Activated T-cell treated with anti-CD3 and anti-CD28 coated beads, Interleukin-2, amount 50 U/mL, for 24 hours (primary cell): Measurements from ENCODE around the gene RPL32.
"Not testable (repeated sequence)": the region's sequence is repeated elsewhere in the genome, so short reads cannot be mapped to it uniquely, and the experiment has no call there.

ENCODE experiments used
- DNase-seq: peaks from one replicate; pipeline ENCODE4 v3.0.0-alpha.2; 2020
- H3K27ac Mint-ChIP-seq: 2 replicates; pipeline ENCODE4 v1.8.0; 2020; ENCODE audit warnings: mild to moderate bottlenecking, mixed read lengths
- H3K27me3 Mint-ChIP-seq: 2 replicates; pipeline ENCODE4 v1.8.0; 2020; ENCODE audit warnings: mixed read lengths
- H3K36me3 Mint-ChIP-seq: 2 replicates; pipeline ENCODE4 v1.8.0; 2020; ENCODE audit warnings: low read depth, mixed read lengths
- H3K4me1 Mint-ChIP-seq: 2 replicates; pipeline ENCODE4 v1.8.0; 2020; ENCODE audit warnings: low read depth, mixed read lengths
- H3K4me3 Mint-ChIP-seq: 2 replicates; pipeline ENCODE4 v1.8.0; 2020; ENCODE audit warnings: mild to moderate bottlenecking, moderate library complexity, mixed read lengths
- H3K9me3 Mint-ChIP-seq: 2 replicates; pipeline ENCODE4 v1.8.0; 2020; ENCODE audit warnings: mixed read lengths

The RPL32 gene

DNA sequence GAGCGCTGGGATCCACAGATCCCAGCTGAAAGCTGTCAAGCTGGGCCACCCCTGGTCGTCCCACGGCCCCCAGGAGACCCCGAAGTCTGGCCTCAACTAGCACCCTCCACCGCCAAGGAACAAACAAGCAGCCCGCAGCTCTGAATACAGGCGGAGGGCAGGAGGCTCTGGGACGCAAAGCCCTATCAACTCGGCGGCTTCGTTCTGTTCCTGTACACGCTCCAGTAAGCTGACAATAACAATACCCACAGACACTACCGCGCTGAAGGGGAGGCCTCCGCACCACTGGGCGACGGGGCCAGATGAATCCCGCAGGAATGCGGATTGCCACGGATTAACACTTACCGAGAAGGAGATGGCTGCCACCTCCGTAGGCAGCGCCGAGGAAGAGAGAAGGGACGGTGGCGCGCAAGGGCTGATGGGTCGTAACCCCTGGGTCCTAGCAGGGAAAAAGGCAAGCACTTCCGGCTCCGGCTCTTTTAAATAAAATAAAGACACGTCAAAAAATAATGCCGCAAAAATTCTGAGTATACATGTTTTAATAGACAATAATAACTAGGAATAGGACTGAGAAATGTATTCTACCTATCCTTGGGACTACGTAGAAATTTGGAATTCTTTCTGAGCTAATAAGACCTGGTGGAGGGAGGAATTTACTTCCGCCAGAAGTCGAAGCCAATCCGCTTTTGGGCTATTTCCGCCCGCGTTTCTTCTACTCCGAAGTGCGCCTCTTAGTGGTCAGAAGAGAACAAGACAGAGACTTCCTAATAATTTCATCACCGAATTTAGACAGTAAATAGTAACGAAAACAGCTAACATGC is at the start of gene RPL32:
Gene RPL32, minus strand, starts transcription at position 417 of the 821 bp plus-strand sequence. CDS start 1,328 bp downstream, outside the sequence.
- DNase-seq = peak; percentile 89
- Mint-ChIP-seq H3K4me3 (peak within 1 kb of the TSS; percentile 96), H3K27ac (peak within 1 kb of the TSS; percentile 100), H3K4me1 (peaks cover 46% of the 10 kb centered on the region), H3K9me3 (no peaks in the 10 kb centered on the region), H3K27me3 (no peaks in the 10 kb centered on the region), H3K36me3 (peaks cover 53% of the 10 kb centered on the region)

GRCh38 chr3:12890610-12891390 is 49.4 kb upstream of the RPL32 start:
- Mint-ChIP-seq H3K9me3 (no peaks in the 10 kb centered on the region), H3K27me3 (peaks cover 29% of the 10 kb centered on the region), H3K4me1 (peaks cover 19% of the 10 kb centered on the region), H3K4me3 (no peak overlapping the region), H3K36me3 (no peaks in the 10 kb centered on the region), H3K27ac (no peak overlapping the region)
- DNase-seq = no peak

GRCh38 chr3:12886736-12887135 is 45.4 kb upstream of the RPL32 start:
- no peak for DNase-seq
- Mint-ChIP-seq H3K27ac (no peak overlapping the region), H3K27me3 (peaks cover 32% of the 10 kb centered on the region), H3K4me1 (peaks cover 12% of the 10 kb centered on the region), H3K9me3 (no peaks in the 10 kb centered on the region), H3K4me3 (no peak overlapping the region), H3K36me3 (no peaks in the 10 kb centered on the region)

GRCh38 chr3:12886106-12886679 is 44.8 kb upstream of the RPL32 start:
- DNase-seq = no peak
- H3K27me3 Mint-ChIP-seq = peaks cover 32% of the 10 kb centered on the region
- H3K9me3 Mint-ChIP-seq = no peaks in the 10 kb centered on the region
- H3K36me3 Mint-ChIP-seq = no peaks in the 10 kb centered on the region
- no peak overlapping the region for H3K27ac Mint-ChIP-seq
- H3K4me3 Mint-ChIP-seq = no peak overlapping the region
- peaks cover 10% of the 10 kb centered on the region for H3K4me1 Mint-ChIP-seq

GRCh38 chr3:12885583-12885930 is 44.2 kb upstream of the RPL32 start:
- no peaks in the 10 kb centered on the region for H3K36me3 Mint-ChIP-seq
- H3K4me1 Mint-ChIP-seq = peaks cover 10% of the 10 kb centered on the region
- no peak overlapping the region for H3K27ac Mint-ChIP-seq
- H3K4me3 Mint-ChIP-seq = no peak overlapping the region
- no peak for DNase-seq
- H3K9me3 Mint-ChIP-seq = no peaks in the 10 kb centered on the region
- H3K27me3 Mint-ChIP-seq = peaks cover 28% of the 10 kb centered on the region

DNA sequence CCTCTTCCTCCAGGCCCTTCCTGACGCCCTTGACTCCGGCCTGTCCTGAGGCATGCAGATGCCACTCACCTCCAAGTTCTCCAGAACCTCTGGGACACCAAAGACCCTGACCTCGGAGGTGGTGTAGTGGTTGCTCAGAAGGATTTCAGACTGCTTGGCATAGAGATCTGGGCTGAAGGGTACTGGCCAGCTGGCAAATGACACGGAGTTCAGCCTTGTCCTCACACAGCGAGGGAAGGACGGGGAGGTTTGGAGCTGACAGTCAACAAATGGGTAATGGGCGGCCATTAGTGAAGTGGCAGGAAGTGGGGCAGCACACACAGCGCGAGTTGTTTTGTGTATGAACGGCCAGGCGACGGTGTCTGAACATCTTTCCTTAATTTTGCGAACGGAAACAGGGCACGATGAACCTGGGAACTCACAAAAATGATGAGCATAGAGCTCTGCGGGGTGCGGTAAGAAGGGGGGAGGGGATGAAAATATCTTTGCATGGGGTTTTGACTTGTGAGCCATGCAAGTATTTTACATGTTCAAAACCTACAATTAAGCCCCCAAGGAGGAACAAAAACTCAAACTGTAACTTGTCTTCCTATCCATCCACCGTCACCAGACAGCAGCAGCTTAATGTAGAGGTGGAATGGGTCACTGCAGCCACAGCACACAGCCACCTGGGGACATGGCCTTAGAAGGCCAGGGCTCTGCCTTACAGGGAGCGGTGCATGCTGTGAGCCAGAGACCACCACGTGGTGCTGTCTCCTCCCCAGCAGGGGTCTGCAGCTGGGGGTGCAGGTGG is 43.6 kb upstream of the RPL32 start:
- no peaks in the 10 kb centered on the region for H3K36me3 Mint-ChIP-seq
- peaks cover 10% of the 10 kb centered on the region for H3K4me1 Mint-ChIP-seq
- peaks cover 23% of the 10 kb centered on the region for H3K27me3 Mint-ChIP-seq
- H3K4me3 Mint-ChIP-seq = no peak overlapping the region
- no peak for DNase-seq
- no peak overlapping the region for H3K27ac Mint-ChIP-seq
- H3K9me3 Mint-ChIP-seq = no peaks in the 10 kb centered on the region

GRCh38 chr3:12884186-12884680 is 42.9 kb upstream of the RPL32 start:
- no peak overlapping the region for H3K27ac Mint-ChIP-seq
- H3K36me3 Mint-ChIP-seq = no peaks in the 10 kb centered on the region
- H3K4me1 Mint-ChIP-seq = peaks cover 10% of the 10 kb centered on the region
- no peak for DNase-seq
- H3K27me3 Mint-ChIP-seq = peaks cover 19% of the 10 kb centered on the region
- H3K9me3 Mint-ChIP-seq = no peaks in the 10 kb centered on the region
- no peak overlapping the region for H3K4me3 Mint-ChIP-seq

DNA sequence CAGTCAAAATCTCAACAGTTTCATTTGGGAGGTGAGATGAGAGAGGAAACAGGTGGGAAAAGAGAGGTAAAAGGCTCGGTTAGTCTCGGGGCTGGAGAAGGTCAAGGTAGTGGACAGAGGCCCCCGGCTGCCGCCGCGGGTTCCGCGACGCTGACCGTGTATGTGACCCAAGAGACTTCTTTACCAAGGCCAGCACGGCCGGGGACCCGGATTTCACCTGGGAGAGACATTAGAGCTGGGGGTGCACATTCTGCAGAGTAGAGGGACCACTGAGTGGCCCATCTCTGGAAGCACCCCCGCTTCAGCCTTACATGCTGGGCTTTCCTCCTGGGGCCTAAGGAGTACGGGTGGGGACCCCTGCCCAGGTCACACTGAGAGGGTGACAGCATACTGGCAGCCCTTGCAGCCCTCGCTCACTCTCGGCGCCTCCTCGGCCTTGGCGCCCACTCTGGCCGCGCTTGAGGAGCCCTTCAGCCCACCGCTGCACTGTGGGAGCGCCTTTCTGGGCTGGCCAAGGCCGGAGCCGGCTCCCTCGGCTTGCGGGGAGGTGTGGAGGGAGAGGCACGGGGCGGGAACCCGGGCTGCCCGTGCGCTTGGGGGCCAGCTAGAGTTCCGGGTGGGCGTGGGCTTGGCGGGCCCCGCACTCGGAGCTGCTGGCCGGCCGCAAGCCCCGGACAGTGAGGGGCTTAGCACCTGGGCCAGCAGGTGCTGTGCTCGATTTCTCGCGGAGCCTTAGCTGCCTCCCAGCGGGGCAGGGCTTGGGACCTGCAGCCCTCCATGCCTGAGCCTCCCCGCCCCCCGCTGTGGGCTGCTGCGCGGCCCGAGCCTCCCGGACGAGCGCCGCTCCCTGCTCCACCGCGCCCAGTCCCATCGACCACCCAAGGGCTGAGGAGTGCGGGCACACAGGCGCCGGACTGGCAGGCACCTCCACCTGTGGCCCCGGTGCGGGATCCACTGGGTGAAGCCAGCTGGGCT is 41.3 kb upstream of the RPL32 start:
- Mint-ChIP-seq H3K27me3 (peaks cover 11% of the 10 kb centered on the region), H3K4me3 (no peak overlapping the region), H3K27ac (no peak overlapping the region), H3K9me3 (no peaks in the 10 kb centered on the region), H3K36me3 (no peaks in the 10 kb centered on the region), H3K4me1 (peaks cover 10% of the 10 kb centered on the region)
- DNase-seq = no peak

GRCh38 chr3:12881858-12882257 is 40.5 kb upstream of the RPL32 start:
- not testable (repeated sequence) for H3K27ac Mint-ChIP-seq, H3K9me3 Mint-ChIP-seq, H3K27me3 Mint-ChIP-seq, DNase-seq, H3K4me3 Mint-ChIP-seq, H3K36me3 Mint-ChIP-seq
- H3K4me1 Mint-ChIP-seq = peaks cover 10% of the 10 kb centered on the region

DNA sequence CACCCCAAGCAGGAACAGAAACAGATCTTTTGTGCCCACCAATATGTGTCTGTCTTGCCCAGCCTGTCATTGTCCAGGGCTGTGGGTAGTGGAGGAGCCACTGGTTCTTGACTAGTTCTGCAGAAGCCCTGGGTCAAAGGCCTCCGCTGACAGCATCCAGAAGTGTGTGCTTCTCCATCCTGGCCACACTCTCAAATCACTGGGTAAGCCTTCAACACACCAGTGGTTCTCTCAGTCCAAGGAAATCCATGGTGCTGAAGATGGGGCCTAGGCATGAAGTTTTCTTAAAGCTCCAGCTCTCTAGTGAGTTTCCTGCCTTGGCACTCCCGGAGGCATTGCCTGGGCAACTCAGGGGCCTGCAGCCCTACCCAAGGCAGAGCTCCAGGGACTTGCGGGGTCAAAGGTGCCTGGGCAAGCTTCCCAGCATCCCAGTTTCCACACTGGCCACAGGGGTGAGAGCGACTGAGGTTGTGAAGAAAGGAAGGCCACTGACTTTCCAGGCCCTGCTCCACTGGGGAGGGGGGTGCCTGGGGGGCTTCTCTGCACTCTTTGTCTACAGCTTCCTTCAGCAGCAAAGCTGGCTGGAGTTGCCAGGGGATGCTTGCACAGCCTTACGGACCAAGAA is 37.9 kb upstream of the RPL32 start:
- no peaks in the 10 kb centered on the region for H3K36me3 Mint-ChIP-seq
- peaks cover 2% of the 10 kb centered on the region for H3K4me1 Mint-ChIP-seq
- no peak overlapping the region for H3K4me3 Mint-ChIP-seq
- H3K27ac Mint-ChIP-seq = no peak overlapping the region
- DNase-seq = no peak
- H3K27me3 Mint-ChIP-seq = peaks cover 8% of the 10 kb centered on the region
- H3K9me3 Mint-ChIP-seq = no peaks in the 10 kb centered on the region

GRCh38 chr3:12878758-12879157 is 37.4 kb upstream of the RPL32 start:
- H3K36me3 Mint-ChIP-seq, H3K4me3 Mint-ChIP-seq, H3K27me3 Mint-ChIP-seq, H3K27ac Mint-ChIP-seq, DNase-seq, H3K4me1 Mint-ChIP-seq, H3K9me3 Mint-ChIP-seq: not testable (repeated sequence)

DNA sequence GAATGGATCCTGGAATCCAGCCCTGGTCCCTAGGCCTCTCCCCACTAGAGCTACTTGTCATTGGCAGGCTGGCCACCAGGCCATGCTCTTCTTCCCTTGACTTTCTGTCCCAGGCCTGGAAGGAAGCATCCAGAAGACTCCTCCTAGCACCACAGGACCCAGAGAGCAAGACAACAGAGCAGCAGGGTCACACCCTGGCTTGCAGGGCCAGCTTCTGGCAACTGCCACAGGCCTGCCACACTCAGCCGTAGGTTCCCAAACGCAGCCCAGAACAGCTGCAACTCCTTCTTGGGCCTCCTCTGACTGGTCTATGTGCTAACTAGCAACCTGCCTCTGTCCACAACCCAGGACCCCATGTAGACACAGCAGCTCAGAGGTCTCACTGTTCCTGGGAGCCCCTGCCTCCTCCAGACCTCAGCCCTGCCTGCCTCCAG is 36.8 kb upstream of the RPL32 start:
- H3K36me3 Mint-ChIP-seq = no peaks in the 10 kb centered on the region
- no peak overlapping the region for H3K4me3 Mint-ChIP-seq
- peaks cover 2% of the 10 kb centered on the region for H3K4me1 Mint-ChIP-seq
- no peak for DNase-seq
- H3K9me3 Mint-ChIP-seq = no peaks in the 10 kb centered on the region
- peaks cover 8% of the 10 kb centered on the region for H3K27me3 Mint-ChIP-seq
- no peak overlapping the region for H3K27ac Mint-ChIP-seq

DNA sequence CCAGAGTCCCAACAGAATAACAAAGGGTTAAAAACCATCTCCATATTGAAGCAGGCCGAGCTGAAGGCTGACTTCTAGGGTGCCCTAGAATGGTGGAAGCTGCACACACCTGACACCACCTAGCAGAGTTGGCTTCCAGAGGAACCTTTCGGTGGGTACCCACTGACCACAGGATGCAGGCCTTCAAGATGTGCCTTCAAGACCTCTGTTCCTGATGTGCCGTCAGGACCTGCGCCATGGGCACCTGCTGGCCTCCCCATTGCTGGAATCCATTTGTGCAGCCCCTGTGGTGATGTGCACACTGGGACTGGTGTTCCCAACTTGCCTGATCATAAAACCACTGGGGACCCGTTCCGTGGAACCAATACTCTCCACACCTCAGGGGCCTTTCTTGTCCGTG is 35.7 kb upstream of the RPL32 start:
- Mint-ChIP-seq H3K27me3 (peaks cover 8% of the 10 kb centered on the region), H3K36me3 (no peaks in the 10 kb centered on the region), H3K4me3 (no peak overlapping the region), H3K9me3 (no peaks in the 10 kb centered on the region), H3K27ac (no peak overlapping the region), H3K4me1 (peaks cover 2% of the 10 kb centered on the region)
- no peak for DNase-seq
